NCI-H1105 (cell line): ENCODE results near the gene NGEF.
A peak's percentile ranks its signal among the peaks of the same experiment; 100 is the strongest.

Experiments used
- DNase-seq: peaks from one replicate; lab custom pipeline; 2025; lab: John Stamatoyannopoulos, UW

The NGEF gene

DNA sequence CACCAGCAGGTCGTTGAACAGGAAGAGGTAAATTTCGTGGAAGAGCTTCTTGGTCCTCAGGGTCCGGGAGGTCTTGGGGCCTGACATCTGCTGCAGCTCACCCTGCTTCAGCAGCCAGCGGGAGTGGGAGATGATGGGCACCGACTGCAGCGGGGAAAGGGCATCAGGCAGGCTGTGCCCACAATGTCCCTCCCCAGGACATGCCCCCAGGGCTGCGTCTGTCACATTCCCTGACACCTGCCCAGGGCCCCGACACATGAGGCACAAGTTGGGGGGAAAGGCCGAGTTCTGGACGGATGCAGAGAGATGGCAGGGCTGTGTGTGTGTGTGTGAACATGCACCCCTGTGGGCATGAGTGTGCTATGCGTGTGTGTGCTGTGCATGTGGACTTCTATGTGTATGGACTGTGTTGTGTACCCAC lies 129.0 kb downstream of the NGEF start:
- no peak for DNase-seq

DNA sequence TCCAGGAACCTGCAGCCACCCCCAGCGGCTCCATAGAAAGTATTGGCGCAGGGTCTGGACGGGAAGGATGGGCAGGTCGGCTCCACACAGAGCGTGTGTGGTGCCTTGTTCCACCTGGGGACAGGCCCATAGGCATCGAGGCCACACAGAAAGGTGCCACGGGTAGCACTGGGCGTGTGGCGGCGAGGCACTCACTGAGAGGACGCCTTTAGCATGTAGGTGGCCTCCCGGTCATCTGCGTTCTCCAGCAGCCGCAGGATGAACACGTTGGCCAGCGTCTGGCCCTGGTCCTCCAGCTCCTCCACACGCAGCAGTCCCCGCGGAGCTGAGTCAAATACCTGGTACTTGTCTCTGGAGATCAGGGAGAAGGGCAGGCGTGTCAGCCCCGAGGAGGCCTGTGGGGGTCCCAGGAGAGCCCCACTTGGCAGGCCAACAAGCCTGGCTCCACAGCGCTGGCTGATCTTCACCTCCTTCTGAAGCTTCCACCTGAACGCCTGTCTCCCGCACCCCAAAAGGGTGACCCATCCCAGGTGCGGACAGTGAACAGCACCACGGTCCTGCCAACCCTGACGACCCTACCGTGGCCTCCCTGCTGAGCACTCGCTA lies 129.8 kb downstream of the NGEF start:
- DNase-seq: no peak

DNA sequence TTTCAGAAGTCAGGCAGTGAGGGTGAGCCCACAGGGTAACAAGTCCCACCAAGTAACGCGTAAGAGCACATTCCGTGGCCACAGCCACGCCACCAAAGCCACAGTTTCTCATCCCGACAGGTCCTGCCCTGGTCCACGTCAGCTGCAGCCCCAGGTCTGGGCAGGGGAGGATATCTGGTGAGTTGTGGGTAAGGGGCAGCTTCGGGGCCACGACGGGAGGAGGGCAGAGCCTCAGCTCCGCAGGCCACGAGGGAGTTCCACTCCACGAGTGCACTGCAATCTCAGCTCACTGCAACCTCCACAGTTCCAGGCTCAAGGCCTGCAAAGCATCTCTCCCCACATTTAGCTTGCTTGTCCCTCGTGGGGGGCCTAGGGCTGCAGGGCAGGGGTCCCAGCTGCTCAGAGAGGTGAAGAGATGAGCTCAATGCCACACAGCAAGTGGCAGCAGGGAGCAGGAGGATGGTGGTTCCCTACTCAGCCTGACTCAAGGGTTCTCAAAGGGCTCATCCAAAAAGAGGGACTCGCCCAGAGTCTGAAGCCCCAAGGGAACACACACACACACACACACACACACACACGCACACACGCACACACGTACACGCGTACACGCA lies 130.4 kb downstream of the NGEF start:
- no peak for DNase-seq

DNA sequence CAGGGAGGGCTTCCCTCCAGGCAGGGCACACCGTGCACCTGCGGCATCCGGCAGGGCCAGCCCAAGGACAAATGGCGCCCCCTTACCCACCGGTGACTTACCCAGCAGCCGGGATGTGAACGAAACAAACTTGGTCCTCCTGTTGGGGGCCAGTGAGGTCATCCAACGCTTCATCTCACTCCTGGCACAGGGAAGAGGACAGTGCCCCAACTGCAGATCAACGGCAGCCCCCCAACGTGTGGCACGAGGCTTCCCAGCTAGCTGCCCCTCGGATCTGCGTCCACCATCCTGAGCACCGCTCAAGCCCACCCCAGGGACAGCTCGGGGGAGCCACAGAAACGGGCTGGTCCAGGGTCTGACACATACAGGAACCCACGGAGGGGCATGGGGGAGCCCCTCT lies 131.0 kb downstream of the NGEF start:
- no peak for DNase-seq

DNA sequence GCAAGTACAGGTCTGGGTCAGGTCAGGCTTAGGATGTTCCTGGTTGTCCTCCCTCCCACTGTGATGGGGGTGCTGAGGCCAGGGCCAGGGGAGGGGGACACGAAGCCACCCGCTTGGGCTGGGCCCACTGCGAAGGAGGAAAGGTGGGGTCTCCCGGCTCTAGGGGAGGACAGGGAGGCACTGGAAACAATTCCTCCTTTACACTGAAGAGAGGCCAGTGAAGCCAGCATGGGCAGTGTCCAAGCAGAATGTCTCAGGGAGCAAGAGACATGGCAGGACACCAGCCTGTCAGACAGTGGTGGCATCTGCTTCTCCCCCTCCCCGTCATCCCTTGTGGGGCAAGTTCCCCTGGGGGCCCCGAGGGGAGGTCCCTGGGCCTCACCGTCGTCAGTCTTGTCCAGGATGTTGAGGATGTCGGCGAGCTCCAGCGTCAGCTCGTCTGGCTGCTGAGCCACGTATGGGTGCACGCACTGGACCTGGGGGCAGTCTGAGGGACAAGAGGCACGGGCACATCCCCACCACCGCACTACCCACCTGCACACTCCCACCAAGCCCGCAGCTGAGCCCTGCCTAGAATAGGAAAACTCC lies 132.2 kb downstream of the NGEF start:
- no peak for DNase-seq

DNA sequence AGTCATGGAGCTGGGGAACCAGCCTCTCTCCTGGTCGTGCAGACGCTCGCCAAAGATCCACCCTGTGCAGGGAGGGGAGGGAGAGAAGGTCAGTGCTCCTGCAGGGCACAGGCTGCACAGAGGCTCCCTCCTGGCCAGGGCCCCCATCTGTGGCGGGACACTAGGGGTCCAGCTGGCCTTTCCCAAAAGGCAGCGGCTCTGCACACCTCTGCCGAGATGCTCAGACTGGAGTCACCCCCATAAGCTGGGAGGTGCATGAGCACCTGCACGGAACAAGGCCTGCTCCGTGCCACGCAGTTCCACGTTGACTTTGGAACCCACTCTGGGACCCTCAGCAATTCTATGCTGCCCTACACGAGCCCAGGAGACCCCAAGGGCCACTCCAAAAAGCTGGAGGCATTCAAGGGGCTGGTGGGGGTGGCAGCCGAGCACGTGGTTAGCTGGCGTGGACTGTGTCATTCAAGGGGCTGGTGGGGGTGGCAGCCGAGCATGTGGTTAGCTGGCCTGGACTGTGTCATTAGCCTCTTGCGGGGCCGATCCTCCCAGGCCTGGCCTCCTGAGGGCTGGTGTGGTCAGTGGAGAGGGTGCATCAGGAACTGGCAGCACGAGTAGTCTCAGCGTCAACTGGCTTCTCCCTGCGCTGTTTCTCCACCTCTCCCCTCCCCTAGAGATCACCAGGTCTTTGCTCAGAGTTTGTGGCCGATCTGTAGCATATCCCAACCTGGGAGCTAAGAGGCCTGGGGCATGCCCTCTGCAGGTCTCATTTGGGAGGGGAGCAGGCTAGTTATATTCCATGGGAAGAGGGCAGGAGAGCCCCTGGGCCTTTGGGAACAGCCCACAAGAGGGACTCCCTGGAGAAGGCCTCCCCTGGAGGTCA lies 133.2 kb downstream of the NGEF start:
- DNase-seq: no peak

DNA sequence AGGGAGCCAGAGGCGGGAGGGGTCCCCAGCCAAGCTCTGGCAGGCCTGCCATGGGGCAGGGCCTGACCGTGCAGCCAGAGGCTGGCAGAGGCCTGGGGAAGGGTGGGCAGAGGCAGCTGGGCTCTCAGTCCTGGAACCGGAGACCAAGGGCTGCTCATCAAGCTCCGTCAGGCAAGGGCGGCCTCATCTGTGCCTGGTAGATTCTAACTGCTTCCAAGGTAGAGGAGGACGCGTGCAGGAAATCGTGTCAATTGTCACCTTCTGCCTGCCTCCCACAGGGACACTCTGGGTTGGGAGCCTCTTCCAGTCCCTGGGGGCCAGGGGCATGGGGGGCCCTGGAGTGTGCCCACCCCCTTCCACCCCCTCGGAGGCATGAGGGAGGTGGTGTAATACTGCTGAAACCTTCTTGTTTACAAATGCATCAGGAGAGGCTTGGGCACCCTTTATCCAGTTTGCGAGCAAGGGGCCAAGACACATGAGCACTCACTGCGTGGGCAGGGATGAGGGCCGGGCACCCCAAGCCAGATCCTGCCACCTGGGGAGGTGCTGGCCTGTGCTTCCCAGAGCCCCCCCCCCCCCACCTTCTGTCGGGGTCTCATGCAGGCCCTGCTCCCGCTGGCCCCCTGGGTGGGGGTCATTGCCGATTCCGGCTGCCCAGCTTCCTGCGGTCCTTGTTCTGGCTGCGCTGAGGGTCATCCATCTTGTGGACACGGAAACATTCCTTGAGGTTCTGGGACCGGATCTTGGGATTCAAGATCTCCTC lies 134.0 kb downstream of the NGEF start:
- no peak for DNase-seq

DNA sequence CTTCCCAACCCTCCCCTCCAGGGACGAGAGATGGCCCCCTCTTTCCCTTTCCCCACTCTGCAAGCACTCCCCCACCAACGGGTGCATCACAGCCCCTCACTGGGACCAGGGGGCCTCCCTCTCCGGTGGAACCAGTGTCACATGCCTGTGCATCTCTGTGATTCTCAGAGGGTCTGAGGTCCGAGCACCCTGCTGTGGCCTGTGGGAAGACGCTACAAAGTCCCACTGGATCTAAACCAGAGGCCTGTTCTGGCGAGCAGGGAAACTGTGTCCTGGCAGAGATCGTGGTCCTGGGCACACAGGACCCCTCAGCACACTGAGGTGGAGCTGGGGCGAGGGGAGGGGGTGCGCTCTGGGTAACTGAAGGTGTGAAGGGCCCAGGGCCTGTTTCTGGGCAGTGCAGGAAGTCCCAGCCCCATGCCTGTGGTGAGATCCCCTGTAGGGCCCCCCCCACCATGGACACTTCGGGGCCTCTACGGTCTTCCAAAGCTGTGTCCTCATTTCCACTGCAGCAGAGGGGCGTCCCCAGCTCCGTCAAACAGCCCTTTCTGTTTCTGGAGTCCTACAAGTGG lies 135.0 kb downstream of the NGEF start:
- no peak for DNase-seq

DNA sequence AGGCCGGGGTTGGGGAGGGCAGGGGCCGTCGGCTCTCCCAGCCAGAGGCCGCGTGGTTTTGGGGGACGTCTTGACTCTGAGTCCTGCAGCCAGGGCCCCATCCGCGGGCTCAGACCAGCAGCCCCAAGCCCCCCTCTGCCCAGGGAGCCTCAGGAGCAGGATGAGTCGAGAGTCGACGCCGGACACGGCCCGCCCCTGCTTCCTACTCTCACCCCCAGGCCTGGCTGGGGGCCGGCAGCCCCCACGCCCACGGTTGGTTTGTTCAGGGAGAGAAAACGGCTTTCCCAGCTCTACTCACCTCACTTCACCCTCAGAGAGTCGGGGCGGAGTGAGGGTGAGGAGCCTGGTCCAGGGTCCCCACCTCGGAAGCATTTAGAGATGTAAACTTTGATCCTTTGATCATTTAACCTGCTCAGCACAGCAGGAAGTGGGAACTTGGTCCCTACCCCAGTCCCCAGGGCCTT lies 136.0 kb downstream of the NGEF start:
- DNase-seq: no peak

DNA sequence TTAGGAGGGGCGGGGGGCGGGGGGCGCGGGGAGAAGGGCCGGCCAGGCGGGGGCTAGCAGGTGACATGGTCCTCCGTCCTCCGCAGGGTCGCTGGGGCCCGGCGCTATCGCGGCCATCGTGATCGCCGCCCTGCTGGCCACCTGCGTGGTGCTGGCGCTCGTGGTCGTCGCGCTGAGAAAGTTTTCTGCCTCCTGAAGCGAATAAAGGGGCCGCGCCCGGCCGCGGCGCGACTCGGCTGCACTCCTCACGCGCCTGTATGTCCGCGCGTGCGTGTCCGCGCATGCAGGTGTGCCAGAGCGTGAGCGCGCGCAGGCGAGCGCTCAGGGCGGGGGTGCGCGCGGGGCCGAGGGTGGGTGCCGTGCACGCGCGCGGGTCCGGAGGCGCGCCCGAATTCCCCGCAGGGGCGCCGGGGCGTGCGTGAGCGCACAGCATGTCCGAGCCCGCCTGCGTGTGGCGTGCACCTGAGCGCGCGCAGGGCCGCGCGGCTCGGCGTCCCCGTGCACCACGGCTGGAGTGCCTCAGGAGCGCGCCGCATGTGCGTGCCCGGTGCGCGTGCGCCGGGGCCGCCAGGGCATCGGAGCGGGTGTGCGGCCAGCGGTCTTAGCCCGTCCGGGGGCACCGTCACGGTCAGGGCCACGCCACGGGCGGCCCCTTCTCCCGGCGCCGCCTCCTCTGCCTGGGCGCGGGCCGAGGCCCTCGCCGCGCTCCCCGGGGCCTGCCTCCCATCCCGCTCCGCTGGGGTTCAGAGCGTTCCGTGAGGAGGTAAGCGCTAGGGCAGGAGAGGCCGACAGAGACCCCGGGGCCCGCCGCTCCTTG lies 136.7 kb downstream of the NGEF start:
- peak; percentile 51 for DNase-seq

DNA sequence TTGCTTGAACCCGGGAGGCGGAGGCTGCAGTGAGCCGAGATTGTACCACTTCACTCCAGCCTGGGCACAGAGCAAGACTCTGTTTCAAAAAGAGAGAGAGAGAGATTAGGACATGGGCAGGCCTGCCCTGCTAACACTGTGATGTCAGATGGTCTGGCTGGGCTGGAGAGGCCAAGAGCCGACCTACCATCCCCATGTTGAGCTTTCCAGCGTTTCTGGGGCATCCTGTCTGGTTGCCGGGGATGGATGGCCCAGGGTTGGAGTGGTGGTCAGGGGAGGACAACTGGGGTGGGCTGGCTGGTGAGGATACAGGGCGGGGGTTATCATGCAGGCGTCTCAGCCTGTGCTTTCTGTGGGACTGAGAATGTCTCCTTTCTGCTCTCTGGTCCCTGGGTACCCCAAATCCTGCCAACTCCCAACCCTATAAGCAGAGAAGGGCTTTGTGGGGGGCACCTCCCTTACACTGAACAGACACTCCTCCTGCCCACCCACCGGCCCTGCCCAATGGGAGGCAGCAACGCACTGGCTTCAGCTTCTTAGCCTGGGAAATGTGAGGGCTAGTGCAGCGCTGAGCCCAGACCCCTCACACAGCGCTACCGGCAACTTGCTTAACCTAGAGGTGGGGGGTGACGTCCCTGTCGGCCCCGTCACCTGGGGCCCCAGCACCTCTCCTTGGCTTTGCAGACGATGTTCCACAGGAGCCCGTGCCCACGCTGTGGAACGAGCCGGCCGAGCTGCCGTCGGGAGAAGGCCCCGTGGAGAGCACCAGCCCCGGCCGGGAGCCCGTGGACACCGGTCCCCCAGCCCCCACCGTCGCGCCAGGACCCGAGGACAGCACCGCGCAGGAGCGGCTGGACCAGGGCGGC lies 137.6 kb downstream of the NGEF start:
- DNase-seq: peak; percentile 4

DNA sequence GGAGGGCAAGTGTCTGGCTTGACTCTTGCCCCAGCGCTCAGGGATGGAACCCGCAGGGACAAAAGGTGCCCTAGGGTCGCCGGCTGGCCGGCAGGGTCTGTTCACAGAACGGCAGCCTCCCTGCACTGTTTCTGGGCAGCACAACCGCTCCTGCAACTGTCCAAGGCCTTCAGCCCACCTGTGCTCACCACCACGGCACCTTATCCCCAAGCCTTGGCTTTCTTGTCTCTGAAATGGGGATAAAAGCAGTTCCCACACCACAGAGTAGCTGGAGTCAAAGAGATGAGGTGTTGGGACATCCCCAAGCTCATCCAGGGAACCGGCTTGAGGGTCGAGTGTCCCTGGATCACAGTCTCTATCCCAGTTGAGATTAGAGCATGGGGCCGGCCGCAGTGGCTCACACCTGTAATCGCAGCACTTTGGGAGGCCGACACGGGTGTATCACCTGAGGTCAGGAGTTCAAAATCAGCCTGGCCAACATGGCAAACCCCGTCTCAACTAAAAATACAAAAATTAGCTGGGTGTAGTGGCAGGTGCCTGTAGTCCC lies 138.3 kb downstream of the NGEF start:
- DNase-seq: no peak

DNA sequence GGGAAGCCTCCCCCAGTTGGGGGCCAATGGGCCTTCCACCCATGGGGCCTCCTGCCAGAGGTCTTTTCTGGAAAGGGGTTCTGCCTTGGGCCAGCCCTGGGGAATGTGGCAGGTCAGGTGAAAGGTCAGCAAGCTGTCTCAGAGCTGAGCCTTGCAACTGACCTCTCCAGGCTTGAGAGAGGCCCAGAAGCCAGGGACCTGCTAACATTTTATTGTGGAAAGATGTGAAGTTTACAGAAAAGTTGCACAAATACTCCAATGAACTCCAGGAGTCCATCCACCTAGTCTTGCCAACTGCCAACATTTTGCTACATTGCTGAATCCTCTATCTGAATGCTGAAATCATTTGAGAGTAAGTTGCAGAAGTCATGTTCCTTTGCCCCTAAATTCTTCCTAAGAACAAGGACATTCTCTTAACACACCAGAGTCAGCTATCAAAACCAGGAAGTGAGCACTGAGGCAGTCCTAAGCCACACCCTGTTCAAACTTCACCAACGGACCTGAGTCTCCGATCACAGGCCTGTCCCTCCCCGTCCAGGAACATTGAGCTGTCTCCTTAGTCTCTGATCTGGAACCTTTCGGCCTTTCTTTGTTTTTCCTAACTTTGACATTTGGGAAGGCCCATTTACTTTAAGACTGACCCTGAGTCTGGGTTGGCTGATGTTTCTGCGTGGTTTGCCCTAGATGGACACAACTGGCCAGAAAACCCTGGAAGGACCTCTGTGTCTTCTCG lies 139.0 kb downstream of the NGEF start:
- DNase-seq: no peak

DNA sequence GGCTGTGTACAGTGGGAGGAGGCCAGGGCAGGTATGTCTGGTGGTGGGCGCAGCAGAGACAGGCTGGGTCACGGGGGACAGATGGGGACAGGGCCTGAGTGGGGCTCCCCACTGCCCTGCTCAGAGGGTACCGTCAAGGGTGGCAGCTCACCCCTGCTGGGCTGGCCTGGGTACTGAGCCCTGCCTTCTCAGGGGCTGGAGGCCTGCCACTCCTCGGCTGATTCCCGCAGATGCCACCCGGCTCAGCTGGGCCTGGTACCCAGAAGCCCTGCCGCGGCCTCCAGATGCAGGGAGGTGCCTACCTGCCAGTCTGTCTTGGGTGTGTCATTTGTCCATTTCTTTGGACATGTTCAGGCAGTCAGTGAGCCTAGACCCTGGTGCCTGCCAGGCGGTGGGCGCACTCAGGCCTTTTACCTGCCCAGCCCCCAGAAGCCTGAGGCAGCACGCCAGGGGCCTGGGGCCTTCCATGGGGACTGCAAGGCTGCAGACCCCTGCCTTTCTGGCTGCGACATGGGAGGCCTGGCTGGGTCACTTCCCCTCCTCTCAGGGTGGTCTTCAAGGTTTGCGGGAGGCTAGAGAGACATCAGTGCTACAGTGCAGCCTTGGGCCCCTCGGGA lies 139.7 kb downstream of the NGEF start:
- DNase-seq: no peak

DNA sequence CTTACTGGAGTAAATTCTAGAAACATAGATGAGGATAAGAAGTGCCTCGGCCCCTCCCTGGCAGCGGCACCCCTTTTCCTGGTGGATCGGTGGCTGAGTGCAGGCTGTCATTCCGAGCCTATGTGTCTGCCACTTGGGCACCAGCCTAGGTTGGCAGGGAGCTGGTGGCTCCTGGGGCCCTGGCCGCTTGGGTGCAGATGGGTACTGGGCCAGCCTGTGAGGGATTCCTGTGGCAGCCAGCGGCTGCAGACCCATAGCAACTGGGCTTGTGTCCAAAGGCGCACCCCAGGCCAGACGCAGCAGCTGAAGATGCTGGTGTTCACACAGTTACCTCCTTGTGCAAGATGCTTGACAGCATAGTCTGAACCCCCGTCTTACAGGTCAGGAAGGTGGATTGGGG lies 140.2 kb downstream of the NGEF start:
- DNase-seq: no peak

DNA sequence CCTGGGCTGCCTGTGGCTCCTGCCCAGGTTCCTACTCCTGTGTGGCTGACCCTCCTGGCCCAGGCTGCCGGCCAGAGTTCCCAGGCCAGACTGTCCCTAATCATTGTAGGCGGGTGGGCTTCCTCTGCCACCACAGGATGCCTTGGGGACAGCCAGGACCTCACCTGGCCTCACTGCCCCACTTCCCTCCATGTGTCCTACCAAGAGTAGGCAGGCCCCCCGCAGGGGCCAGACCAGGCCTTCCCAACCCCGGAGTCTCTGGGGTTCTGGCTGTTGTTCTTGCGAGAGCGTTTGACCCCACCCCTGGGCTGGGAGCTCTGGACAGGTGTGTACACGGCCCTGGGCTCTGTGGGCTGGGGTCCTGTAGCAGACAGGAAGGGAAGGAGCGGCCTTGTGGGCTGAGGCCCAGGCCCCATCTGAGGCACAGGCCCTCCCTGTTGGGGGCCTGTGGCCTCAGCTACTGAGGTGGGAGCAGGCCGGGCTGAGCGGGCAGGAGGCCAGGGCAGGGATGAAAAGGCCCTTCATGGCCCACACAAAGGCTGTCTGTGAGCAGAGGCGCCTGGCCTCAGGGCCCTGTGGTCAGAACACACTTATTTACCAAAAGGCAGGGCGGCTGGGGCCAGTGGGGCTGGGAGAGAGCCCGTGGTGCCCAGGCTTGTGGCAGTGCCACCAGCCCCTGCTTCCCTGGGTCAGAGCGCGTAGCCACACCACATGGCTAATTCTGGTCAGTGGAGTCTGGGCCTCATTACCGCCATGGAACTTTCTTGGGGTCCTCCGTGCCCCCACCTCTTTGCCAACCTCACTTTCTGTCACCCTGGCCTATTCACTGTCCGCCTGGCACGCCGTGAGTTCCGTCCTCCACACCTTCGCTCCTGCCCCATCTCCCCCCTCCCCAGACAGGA lies 141.0 kb downstream of the NGEF start:
- no peak for DNase-seq

DNA sequence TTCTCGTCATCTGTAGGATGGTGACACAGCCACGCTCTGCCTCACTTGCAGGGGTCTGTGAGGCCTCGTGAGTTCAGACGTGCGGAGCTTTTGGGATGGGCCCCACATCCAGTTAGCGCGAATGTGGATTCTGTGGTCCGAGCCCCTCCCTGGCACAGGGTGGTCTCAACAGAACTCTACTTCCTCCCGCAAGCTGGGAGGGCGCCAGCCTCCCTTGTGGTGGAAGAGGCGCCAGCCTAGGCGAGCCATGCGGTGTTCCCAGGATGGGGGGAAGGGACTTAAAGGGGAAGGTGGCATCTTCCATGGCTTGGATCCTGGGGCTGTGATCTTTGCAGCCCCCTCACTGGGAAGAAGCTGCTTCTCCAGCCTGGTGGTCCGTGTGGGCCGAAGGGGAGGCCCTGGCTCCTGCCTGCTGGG lies 141.6 kb downstream of the NGEF start:
- DNase-seq: no peak
